ENCODE results near the gene L2HGDH. TPM values are rescaled to one million over a fixed set of nuclear protein-coding genes. Genes with fewer than 3 reads are reported as not detected.

The L2HGDH gene
- total RNA-seq, 1 donor from 2014 or later: 4.2 TPM

- H3K27ac ChIP-seq: no peak overlapping the region
- no peak for TF ChIP-seq CTCF (IDR thresholded peaks at IDR 0.05)
- H3K9me3 ChIP-seq: no peaks in the 10 kb centered on the region
- no peaks in the 10 kb centered on the region for H3K36me3 ChIP-seq
- H3K4me3 ChIP-seq: no peak overlapping the region
- no peaks in the 10 kb centered on the region for H3K27me3 ChIP-seq (ENCODE audit: low read depth)
- DNase-seq (no peak), ATAC-seq (no peak)
- intact Hi-C loops (cut with DNase I): no loop called here
- peaks cover 3% of the 10 kb centered on the region for H3K4me1 ChIP-seq
Measured at GRCh38 chr14:50350975-50351374, 38.9 kb upstream of the L2HGDH start.

GRCh38 chr14:50348933-50349332, 36.9 kb upstream of the L2HGDH start:
- Histone ChIP-seq H3K4me1 (peaks cover 8% of the 10 kb centered on the region), H3K36me3 (no peaks in the 10 kb centered on the region), H3K27ac (no peak overlapping the region), H3K9me3 (no peaks in the 10 kb centered on the region), H3K4me3 (no peak overlapping the region), H3K27me3 (ENCODE audit: low read depth) (no peaks in the 10 kb centered on the region)
- intact Hi-C loops (cut with DNase I): no loop called here
- no peak for ATAC-seq
- DNase-seq: no peak
- TF ChIP-seq CTCF (IDR thresholded peaks at IDR 0.05): no peak

- intact Hi-C loops (cut with DNase I): no loop called here
- DNase-seq: no peak
- Histone ChIP-seq H3K27me3 (ENCODE audit: low read depth) (no peaks in the 10 kb centered on the region), H3K4me1 (peaks cover 22% of the 10 kb centered on the region), H3K4me3 (no peak overlapping the region), H3K9me3 (no peaks in the 10 kb centered on the region), H3K36me3 (no peaks in the 10 kb centered on the region), H3K27ac (no peak overlapping the region)
- ATAC-seq: peak in 1 of 2 donors; percentile 27
- no peak for TF ChIP-seq CTCF (IDR thresholded peaks at IDR 0.05)
Measured at GRCh38 chr14:50347521-50347920, 35.5 kb upstream of the L2HGDH start.

DNA sequence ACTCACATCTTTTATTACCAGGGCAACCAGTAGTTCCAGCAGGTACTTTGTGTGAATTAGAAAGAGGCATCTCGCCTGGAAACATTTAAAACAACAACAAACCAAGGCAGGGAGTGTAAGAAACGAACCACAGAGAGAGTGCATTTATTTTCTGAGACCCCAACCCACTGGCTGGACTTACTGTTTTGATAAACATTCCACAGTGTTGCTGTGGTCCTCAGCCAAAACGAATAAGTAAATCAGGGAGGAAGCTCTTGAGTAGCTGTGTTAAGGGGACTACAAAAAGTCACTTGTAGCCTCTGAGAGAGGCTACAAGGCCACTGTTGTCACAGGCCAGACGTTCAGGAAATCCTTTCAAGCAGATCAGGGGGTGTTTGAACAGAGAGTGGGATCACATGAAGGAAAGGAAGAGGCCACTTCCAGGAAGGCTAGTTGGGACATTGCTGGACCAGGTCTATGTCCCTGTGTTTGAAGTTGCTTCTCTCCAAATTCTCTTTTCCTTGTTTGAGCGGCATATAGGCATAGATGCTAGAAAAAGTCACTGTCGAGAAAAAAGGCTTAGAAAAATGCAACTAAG, 33.9 kb upstream of the L2HGDH start:
- H3K9me3 ChIP-seq: no peaks in the 10 kb centered on the region
- intact Hi-C loops (cut with DNase I): no loop called here
- H3K27ac ChIP-seq: peak overlapping the region; percentile 4
- DNase-seq (no peak), ATAC-seq (no peak)
- H3K4me3 ChIP-seq: no peak overlapping the region
- H3K27me3 ChIP-seq (ENCODE audit: low read depth): no peaks in the 10 kb centered on the region
- TF ChIP-seq CTCF (IDR thresholded peaks at IDR 0.05): no peak
- peaks cover 27% of the 10 kb centered on the region for H3K4me1 ChIP-seq
- H3K36me3 ChIP-seq: peaks cover 2% of the 10 kb centered on the region

DNA sequence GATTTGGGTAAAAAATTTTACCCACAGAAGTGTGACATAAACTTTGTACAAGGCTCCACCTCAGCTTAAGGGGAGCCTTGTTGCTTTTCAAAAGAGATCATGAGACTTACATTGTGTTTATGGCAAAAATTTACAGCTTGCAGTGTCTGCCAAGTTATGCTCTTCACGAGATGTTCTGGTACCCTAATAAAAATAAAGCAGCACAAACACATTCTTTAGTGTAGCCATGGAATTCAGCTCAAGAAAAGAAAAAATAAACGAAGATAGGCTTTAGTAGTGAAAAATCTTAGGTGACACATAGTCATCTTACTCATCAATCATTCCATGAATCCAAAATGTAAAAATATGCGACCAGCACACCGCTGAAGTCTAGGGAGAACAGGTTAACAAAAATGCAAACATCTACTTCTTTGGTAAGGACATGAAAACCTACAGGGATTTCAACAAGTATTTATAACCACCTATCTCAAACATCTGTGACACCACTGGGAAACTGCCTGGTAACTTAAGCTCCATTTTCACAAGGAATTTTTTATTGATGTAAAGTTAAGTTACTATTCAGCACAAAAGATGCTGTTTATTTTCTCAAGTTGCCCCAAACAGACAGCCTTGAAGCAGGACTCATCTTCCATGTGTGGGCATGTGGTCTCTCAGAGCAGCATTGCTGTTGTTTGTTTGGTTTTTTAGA, 33.0 kb upstream of the L2HGDH start:
- DNase-seq (no peak), ATAC-seq (no peak)
- intact Hi-C loops (cut with DNase I): no loop called here
- Histone ChIP-seq H3K27ac (no peak overlapping the region), H3K4me1 (peaks cover 27% of the 10 kb centered on the region), H3K4me3 (no peak overlapping the region), H3K27me3 (ENCODE audit: low read depth) (no peaks in the 10 kb centered on the region), H3K9me3 (no peaks in the 10 kb centered on the region), H3K36me3 (peaks cover 6% of the 10 kb centered on the region)
- no peak for TF ChIP-seq CTCF (IDR thresholded peaks at IDR 0.05)
